ENCODE results near the gene NCR3LG1.
"Not testable (repeated sequence)": the region's sequence is repeated elsewhere in the genome, so short reads cannot be mapped to it uniquely, and the experiment has no call there.

Gene NCR3LG1

GRCh38 chr11:17411418-17411817, 59.8 kb downstream of the NCR3LG1 start:
- DNase-seq (ENCODE audit: low read depth in 2 of 2): no peak

GRCh38 chr11:17412488-17413180, 61.0 kb downstream of the NCR3LG1 start:
- no peak for DNase-seq (ENCODE audit: low read depth in 2 of 2)

- DNase-seq (ENCODE audit: low read depth in 2 of 2): no peak
Measured at GRCh38 chr11:17413414-17414316, 62.1 kb downstream of the NCR3LG1 start.

- DNase-seq (ENCODE audit: low read depth in 2 of 2): no peak
Measured at GRCh38 chr11:17414317-17414737, 62.7 kb downstream of the NCR3LG1 start.

- no peak for DNase-seq (ENCODE audit: low read depth in 2 of 2)
Measured at GRCh38 chr11:17414992-17415391, 63.4 kb downstream of the NCR3LG1 start.

DNA sequence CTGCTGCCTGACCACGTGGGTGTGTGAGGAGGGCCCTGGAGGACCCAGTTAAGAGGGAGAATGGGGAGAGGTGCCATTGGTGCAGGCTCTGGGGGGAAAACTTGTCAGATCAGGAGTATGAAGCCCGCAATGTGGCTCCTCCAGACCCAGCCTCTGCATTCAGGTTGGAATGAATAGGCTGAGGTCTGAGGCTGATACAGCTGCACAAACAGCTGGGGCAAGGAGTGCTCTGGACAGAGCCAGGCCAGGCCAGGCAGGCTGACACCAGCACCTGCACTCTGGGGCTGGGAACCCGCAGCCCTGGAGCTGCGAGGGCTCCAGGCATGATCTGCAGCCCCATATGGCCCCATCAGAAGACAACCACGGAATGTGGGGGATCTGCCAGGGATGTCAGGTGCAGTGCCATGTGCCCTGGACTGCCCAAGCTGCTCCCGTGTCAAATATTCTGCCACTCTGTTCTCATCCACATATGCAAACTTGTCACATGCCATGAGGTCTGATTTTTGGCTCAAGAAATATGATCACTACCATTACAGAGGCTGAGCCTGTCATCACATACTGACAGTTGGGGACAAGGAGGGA, 64.0 kb downstream of the NCR3LG1 start:
- no peak for DNase-seq (ENCODE audit: low read depth in 2 of 2)

- DNase-seq (ENCODE audit: low read depth in 2 of 2): no peak
Measured at GRCh38 chr11:17416492-17416891, 64.9 kb downstream of the NCR3LG1 start.

DNA sequence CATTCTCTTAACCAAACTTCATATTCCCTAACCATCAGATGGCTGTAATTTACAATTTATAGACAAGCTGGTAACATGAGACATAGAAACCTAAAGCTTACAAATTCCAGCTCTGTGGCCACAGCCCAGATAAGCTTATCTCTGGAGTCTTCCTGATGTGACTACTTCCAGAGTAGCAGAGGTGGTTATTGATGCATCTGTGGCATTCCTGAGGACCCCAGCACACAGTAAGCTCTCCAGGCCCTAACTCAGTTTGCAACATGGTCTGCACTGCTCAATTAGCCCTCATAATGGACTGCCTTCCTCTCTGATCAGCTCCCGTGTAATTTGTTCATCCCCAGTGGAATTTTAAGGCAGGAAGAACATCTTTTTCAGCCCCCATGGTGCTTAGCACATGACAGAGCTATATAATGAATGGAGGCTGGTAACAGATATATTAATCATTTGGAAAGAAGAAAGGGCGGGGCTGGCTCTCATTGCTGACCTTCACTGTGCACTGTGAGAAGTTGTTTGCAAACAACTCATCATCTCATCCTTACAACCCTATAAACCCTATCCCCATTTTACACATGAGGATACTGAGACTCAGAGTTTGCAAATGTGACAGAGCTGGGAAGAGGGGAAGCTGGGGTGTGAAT, 67.0 kb downstream of the NCR3LG1 start:
- no peak for DNase-seq (ENCODE audit: low read depth in 2 of 2)

GRCh38 chr11:17421781-17422180, 70.2 kb downstream of the NCR3LG1 start:
- no peak for DNase-seq (ENCODE audit: low read depth in 2 of 2)

GRCh38 chr11:17423533-17424310, 72.1 kb downstream of the NCR3LG1 start:
- no peak for DNase-seq (ENCODE audit: low read depth in 2 of 2)

DNA sequence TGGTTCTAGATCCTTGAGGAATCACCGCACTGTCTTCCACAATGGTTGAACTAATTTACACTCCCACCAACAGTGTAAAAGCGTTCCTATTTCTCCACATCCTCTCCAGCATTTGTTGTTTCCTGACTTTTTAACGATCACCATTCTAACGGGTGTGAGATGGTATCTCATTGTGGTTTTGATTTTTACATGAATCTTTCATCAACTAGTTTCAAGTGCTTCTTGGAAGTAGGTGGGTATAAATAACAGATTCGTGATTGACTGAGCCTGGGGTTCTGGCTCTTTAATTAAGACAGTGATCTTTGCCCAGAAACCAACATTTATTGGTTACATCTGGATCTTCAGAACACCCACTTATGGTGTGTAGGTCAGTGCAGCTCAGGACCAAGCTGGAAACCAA, 74.6 kb downstream of the NCR3LG1 start:
- DNase-seq (ENCODE audit: low read depth in 2 of 2): not testable (repeated sequence)

All from stimulated activated CD8-positive, alpha-beta memory T cell treated with anti-CD3 and anti-CD28 coated beads, Interleukin-15, amount 100 ng/mL, for 48 hours (primary cell).